ENCODE data around the gene ZNF275.

ZNF275 gene

DNA sequence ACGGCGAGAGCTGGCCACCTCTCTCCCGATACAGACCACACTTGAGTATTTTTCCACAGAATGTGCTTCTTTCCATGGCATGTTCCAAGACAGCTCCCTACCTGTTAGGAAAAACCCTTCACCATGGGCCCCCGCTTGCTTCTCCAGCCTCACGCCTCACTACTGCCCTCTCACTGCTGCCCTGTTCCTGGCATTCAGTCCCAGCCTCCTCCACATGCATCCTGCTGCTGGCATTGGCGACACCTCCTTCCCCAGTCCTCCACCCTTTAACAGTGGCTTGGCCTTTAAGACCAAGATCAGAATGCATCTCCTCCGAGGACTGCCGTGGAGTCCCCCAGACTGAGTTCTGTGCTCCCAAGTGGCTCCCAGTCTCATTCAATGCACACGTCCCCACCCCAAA, 23.1 kb upstream of the ZNF275 start:
- in situ Hi-C loops (cut with MboI; ENCODE audit: low sequenced_read_pairs, unreplicated experiment) = no loop called here
- TF ChIP-seq, protein P1, sequence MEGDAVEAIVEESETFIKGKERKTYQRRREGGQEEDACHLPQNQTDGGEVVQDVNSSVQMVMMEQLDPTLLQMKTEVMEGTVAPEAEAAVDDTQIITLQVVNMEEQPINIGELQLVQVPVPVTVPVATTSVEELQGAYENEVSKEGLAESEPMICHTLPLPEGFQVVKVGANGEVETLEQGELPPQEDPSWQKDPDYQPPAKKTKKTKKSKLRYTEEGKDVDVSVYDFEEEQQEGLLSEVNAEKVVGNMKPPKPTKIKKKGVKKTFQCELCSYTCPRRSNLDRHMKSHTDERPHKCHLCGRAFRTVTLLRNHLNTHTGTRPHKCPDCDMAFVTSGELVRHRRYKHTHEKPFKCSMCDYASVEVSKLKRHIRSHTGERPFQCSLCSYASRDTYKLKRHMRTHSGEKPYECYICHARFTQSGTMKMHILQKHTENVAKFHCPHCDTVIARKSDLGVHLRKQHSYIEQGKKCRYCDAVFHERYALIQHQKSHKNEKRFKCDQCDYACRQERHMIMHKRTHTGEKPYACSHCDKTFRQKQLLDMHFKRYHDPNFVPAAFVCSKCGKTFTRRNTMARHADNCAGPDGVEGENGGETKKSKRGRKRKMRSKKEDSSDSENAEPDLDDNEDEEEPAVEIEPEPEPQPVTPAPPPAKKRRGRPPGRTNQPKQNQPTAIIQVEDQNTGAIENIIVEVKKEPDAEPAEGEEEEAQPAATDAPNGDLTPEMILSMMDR (IDR thresholded peaks at IDR 0.05; ENCODE audit: borderline replicate concordance, control extremely low read depth, extremely low read depth, insufficient read depth, missing control alignments) = no peak

DNA sequence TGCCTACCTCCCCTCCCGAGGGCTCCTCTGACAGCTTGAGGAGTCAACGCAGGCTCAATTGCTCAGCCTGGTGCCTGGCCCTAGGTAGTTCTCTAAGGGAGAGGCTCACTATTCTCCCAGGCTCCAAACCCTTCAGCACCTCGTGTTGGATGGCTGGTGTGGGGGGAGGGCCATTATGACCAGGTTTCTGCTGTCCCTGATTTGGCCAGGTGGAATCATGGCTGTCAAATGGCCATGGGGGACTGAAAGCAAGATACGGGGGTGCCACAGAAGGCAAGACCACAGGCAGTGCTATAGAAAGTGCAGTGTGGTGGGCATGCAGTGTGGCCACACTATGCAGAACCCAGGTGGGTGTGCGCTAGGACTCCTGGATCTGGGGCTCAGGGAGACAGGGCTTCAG, 21.9 kb upstream of the ZNF275 start:
- TF ChIP-seq, protein P1 (IDR thresholded peaks at IDR 0.05; ENCODE audit: borderline replicate concordance, control extremely low read depth, extremely low read depth, insufficient read depth, missing control alignments) = no peak
- in situ Hi-C loops (cut with MboI; ENCODE audit: low sequenced_read_pairs, unreplicated experiment) = no loop called here
- no peak for DNase-seq (ENCODE audit: low spot score)

More for the DNA sequence above, 23.1 kb upstream of the ZNF275 start:
- DNase-seq (ENCODE audit: low spot score) = no peak

DNA sequence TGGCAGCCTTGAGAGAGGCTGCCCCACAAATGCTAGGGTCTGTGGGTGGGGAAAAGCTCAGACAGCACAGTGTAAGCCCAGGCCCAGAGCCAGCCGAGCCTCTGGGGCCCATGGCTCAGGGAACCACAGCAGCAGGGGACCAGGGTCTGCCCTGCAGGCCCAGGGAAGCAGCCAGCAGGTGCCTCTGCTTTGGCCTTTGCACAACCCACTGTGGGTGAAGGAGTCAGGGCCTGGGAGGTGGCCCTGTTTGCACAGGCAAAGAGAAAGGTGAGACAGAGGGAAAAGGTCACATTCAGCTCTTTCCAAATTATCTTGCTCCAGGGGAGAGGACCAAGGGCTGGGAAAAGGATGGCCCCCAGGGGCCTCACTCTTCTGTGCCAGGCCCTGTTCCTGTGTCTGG, 21.1 kb upstream of the ZNF275 start:
- TF ChIP-seq, protein P1 (IDR thresholded peaks at IDR 0.05; ENCODE audit: borderline replicate concordance, control extremely low read depth, extremely low read depth, insufficient read depth, missing control alignments) = no peak
- in situ Hi-C loops (cut with MboI; ENCODE audit: low sequenced_read_pairs, unreplicated experiment) = no loop called here
- no peak for DNase-seq (ENCODE audit: low spot score)

DNA sequence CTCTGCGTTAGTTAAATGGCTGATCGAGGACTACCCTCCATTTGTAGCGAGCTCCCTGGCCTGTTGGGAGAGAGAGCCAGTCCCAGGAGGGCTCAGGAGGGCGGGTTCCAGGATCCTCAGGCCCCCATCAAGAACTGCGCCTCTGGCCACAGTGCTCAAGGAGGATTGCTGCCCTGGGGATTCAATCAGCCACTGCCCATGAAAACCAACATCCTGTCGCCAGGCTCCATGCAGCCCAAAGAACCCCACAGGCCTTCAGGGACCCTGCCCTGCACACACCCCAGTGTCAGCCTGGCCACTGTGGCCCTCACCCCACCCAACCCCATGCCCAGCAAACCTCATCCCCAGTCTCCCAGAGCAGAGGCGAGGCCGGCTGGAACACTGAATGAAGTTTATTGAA, 16.6 kb upstream of the ZNF275 start:
- in situ Hi-C loops (cut with MboI; ENCODE audit: low sequenced_read_pairs, unreplicated experiment) = no loop called here

DNA sequence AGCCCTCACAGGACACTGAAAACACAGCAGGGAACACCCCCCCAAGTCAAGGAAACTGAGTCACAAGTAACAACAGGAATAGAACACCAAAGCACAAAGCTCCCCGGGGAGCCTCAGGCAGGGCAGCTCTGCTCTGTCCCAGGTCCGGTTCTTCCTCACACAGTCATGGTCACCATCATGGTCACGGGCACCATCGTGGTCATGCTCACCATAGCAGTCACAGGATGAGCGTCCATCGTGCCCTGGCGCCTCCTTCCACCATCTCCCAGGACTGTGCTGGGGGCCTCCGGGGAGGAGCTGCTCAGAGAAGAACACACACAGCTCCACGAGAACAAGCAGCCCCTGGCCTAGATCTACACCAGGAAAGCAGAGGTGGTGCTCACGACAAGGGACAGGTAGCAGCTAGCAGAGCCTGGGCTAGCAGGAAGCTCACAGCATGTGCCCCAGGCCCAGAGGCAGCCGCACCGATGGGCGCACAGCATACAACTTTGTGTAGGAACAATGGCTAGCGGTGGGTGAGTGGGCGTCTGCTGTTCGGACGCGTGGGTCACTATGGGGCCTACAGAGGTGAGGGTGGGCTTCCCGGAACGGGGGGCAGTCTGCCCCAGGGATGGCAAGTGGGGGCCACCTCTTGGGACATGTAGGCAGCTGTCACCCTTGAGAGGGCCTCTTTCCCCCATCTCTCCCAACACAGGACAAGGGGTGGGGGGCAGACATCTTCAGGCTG, 15.8 kb upstream of the ZNF275 start:
- TF ChIP-seq, protein P1 (IDR thresholded peaks at IDR 0.05; ENCODE audit: borderline replicate concordance, control extremely low read depth, extremely low read depth, insufficient read depth, missing control alignments) = no peak
- in situ Hi-C loops (cut with MboI; ENCODE audit: low sequenced_read_pairs, unreplicated experiment) = no loop called here
- DNase-seq (ENCODE audit: low spot score) = no peak

More for the DNA sequence above, 16.6 kb upstream of the ZNF275 start:
- no peak for DNase-seq (ENCODE audit: low spot score)
- TF ChIP-seq, protein P1 (IDR thresholded peaks at IDR 0.05; ENCODE audit: borderline replicate concordance, control extremely low read depth, extremely low read depth, insufficient read depth, missing control alignments) = no peak

DNA sequence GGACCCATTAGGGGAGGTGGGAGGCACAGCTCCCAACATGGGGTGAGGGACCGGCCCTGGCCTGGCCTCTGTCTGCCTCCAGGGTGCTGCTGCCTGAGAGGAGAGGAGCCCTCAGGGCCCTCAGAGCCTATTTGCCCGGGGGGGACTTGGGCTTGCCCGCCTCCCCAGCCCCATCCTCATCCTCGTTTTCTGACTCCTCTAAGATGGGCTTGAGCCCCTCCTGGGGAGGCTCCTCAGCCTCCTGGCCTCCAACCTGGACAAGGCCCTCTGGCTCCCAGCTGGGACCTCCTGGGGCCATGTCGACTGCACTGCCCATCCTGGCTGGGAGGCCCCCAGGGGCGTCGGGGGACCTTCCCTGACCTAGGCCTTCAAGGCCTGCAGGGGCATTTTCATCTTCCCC, 15.1 kb upstream of the ZNF275 start:
- in situ Hi-C loops (cut with MboI; ENCODE audit: low sequenced_read_pairs, unreplicated experiment) = no loop called here
- TF ChIP-seq, protein P1 (IDR thresholded peaks at IDR 0.05; ENCODE audit: borderline replicate concordance, control extremely low read depth, extremely low read depth, insufficient read depth, missing control alignments) = no peak
- DNase-seq (ENCODE audit: low spot score) = no peak
